Measurements from ENCODE around the gene ATIC. TPM values are rescaled to one million over a fixed set of nuclear protein-coding genes. Genes with fewer than 3 reads are reported as not detected.

Gene ATIC
- total and polyA plus RNA-seq, 2 of the 8 experiments (the other 6 are each of a cell fraction or from before 2014, with no cell fraction given): 139 to 319 TPM

DNA sequence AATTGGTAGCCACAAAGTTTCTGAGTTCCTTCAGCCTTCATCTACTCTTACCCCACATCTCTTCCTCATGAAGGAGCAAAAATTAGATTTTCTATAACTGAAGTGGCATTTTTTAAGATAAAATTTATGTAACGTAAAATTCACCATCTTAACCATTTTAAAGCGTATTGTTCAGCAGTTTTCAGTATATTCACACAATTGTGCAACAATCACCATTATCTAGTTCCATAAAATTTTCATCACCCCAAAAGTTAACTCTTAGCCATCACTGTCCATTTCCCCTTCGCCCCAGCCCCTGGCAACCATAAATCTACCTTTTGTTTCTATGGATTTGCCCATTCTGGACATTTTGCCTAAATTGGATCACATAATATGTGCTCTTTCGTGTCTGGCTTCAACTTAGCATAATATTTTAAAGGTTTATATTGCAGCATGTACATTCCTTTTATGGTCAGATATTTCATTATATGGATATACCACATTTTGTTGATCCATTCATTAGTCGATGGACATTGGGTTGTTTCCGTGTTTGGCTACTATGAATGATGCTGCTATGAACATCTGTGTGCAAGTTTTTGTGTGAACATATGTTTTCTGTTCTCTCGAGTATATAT, 44.6 kb downstream of the ATIC start:
- Histone ChIP-seq H2BK120ac (replicated peaks; ENCODE audit: low read depth, low read length) (no peak overlapping the region), H2AFZ (ENCODE audit: low read length) (no peak overlapping the region), H2AK5ac (ENCODE audit: low read depth, low read length) (no peak overlapping the region), H2BK15ac (ENCODE audit: low read length) (no peak overlapping the region), H3K18ac (ENCODE audit: extremely low read depth, low read length) (no peak overlapping the region), H3K4ac (replicated peaks; ENCODE audit: insufficient read length, low read depth, low read length) (no peak overlapping the region), H2BK12ac (ENCODE audit: low read depth, low read length) (no peak overlapping the region), H4K5ac (ENCODE audit: insufficient read length, low read depth, low read length) (no peak overlapping the region), H4K8ac (ENCODE audit: extremely low read depth, insufficient read depth, low read length) (no peak overlapping the region), H4K91ac (replicated peaks; ENCODE audit: insufficient read length, low read length) (no peak overlapping the region), H4K20me1 (replicated peaks in 1 of 2; ENCODE audit: control insufficient read depth in 1 of 2, insufficient read depth in 2 of 2, low read length in 2 of 2) (peaks cover 0 to 1% of the 10 kb centered on the region in 2 experiments), H3K79me2 (ENCODE audit: control insufficient read depth in 1 of 2, insufficient read depth in 2 of 2, low read length in 2 of 2) (no peaks in the 10 kb centered on the region), H3K9me3 (ENCODE audit: insufficient read depth in 2 of 2, low read depth in 1 of 2, low read length in 1 of 2) (no peaks in the 10 kb centered on the region), H3K9ac (replicated peaks in 1 of 4; ENCODE audit: extremely low read depth in 1 of 4, low read depth in 3 of 4, low read length in 3 of 4) (no peak overlapping the region), H3K14ac (ENCODE audit: insufficient read length) (no peak overlapping the region), H3K4me3 (ENCODE audit: extremely low read depth in 1 of 4, insufficient read depth in 2 of 4, low read depth in 3 of 4, low read length in 4 of 4) (no peak overlapping the region), H3K27me3 (replicated peaks in 1 of 4; ENCODE audit: control insufficient read depth in 3 of 4, extremely low read depth in 1 of 4, insufficient read depth in 3 of 4, low read length in 3 of 4) (no peaks in the 10 kb centered on the region), H3K4me2 (ENCODE audit: insufficient read depth in 1 of 2, low read depth in 2 of 2, low read length in 2 of 2) (no peak overlapping the region), H2BK5ac (ENCODE audit: low read depth, low read length) (no peak overlapping the region), H3K4me1 (replicated peaks in 1 of 4; ENCODE audit: control insufficient read depth in 3 of 4, insufficient read depth in 4 of 4, low read length in 3 of 4) (no peaks in the 10 kb centered on the region), H3K23ac (ENCODE audit: insufficient read length) (no peak overlapping the region), H3K27ac (ENCODE audit: low read depth, low read length) (no peak overlapping the region), H3K23me2 (ENCODE audit: low read depth, low read length) (no peaks in the 10 kb centered on the region), H3K79me1 (ENCODE audit: low read depth, low read length) (no peaks in the 10 kb centered on the region), H3K56ac (replicated peaks; ENCODE audit: insufficient read length, low read depth, low read length) (no peak overlapping the region), H2BK20ac (ENCODE audit: low read length) (no peak overlapping the region), H3K36me3 (ENCODE audit: control insufficient read depth in 2 of 4, insufficient read depth in 4 of 4, low read length in 3 of 4) (peaks cover 0 to 10% (median 0%) of the 10 kb centered on the region in 4 experiments; a peak in 1 of 8 replicates)
- POLR2A ChIA-PET (ENCODE audit: partially characterized antibody): interaction anchor here (0.7 kb wide), 1 partner anchor 14 kb away, joined by 3 read pairs; no protein-coding TSS in a partner anchor
- no peak for FAIRE-seq
- CTCF ChIA-PET (ENCODE audit: partially characterized antibody): no interaction called here
- no peak for DNase-seq (ENCODE audit: low read depth in 1 of 2, low spot score in 2 of 2)
- 91% methylated on average over 7 of the region's 7 CpGs; no CpG with 5 or more reads in 1 of the 2 experiments for WGBS, 2 experiments (ENCODE audit: extremely low coverage in 1 of 2, insufficient coverage in 1 of 2, insufficient read length in 1 of 2, insufficient replicate concordance in 2 of 2, low coverage in 1 of 2, low lambda C conversion rate in 2 of 2, missing lambda C conversion rate in 1 of 2)
- TF ChIP-seq SP1 (IDR thresholded peaks at IDR 0.05; ENCODE audit: low read depth, low read length): no peak
